H1 (cell line): Measurements from ENCODE around the gene SH2B3. TPM values are rescaled to one million over a fixed set of nuclear protein-coding genes. Genes with fewer than 3 reads are reported as not detected.

Experiments
- CTCF ChIA-PET: fragments of 300-600 bp; sonication (Branson Sonifier 250); formaldehyde crosslinking; loops from one replicate; lab custom pipeline; 2021; ENCODE audit not compliant: partially characterized antibody; lab: Charles Lee
- POLR2A ChIA-PET: fragments of 300-600 bp; sonication (Branson Sonifier 250); formaldehyde crosslinking; loops from one replicate; lab custom pipeline; 2021; ENCODE audit warnings: inconsistent platforms; ENCODE audit not compliant: partially characterized antibody; lab: Charles Lee
- DNase-seq, 2 experiments: peaks; one replicate each; pipeline versions ENCODE4 v3.0.0 to v3.0.0-alpha.2; 2010 to 2022; ENCODE audit warnings: low spot score in 2 of 2, low read depth in 1 of 2, mixed read lengths in 1 of 2
- FAIRE-seq: peaks from 2 replicates; lab custom pipeline; 2011; peaks lifted over from hg19 to GRCh38; lab: Jason Lieb, UNC
- H2AFZ ChIP-seq: 2 replicates; pipeline ENCODE4 v1.8.1; 2012; ENCODE audit warnings: low read length, inconsistent platforms
- H2AK5ac ChIP-seq: 2 replicates; pipeline ENCODE4 v1.6.1; 2013; ENCODE audit warnings: low read depth, low read length
- H2BK120ac ChIP-seq: replicated peaks from 2 replicates; pipeline ENCODE3; 2013; ENCODE audit warnings: low read depth, low read length, inconsistent platforms
- H2BK12ac ChIP-seq: 2 replicates; pipeline ENCODE4 v1.6.1; 2013; ENCODE audit warnings: low read depth, low read length
- H2BK15ac ChIP-seq: 2 replicates; pipeline ENCODE4 v1.6.1; 2013; ENCODE audit warnings: low read length
- H2BK20ac ChIP-seq: 2 replicates; pipeline ENCODE4 v1.6.1; 2013; ENCODE audit warnings: low read length
- H2BK5ac ChIP-seq: 2 replicates; pipeline ENCODE4 v1.6.1; 2013; ENCODE audit warnings: low read depth, low read length
- H3K14ac ChIP-seq: 2 replicates; pipeline ENCODE4 v1.6.1; 2013; ENCODE audit warnings: inconsistent platforms; ENCODE audit not compliant: insufficient read length
- H3K18ac ChIP-seq: 2 replicates; pipeline ENCODE4 v1.6.1; 2013; ENCODE audit warnings: low read length; ENCODE audit errors: extremely low read depth
- H3K23ac ChIP-seq: 2 replicates; pipeline ENCODE4 v1.6.1; 2013; ENCODE audit warnings: inconsistent platforms; ENCODE audit not compliant: insufficient read length
- H3K23me2 ChIP-seq: 2 replicates; pipeline ENCODE4 v1.6.1; 2013; ENCODE audit warnings: low read depth, low read length
- H3K27ac ChIP-seq: 2 replicates; pipeline ENCODE4 v1.6.1; 2011; ENCODE audit warnings: low read depth, low read length, inconsistent platforms
- H3K27me3 ChIP-seq, 4 experiments: replicated peaks in 1 of 4; 1 replicate in 1 of 4; 2 replicates in 3 of 4; pipeline versions ENCODE4 v1.6.1 to v1.8.1; 2011 to 2013; ENCODE audit warnings: low read length in 3 of 4, mild to moderate bottlenecking in 3 of 4, inconsistent platforms in 2 of 4, mixed read lengths in 2 of 4, moderate library complexity in 1 of 4; ENCODE audit not compliant: control insufficient read depth in 3 of 4, insufficient read depth in 3 of 4; ENCODE audit errors: extremely low read depth in 1 of 4
- H3K36me3 ChIP-seq, 4 experiments: 2 replicates each; pipeline versions ENCODE4 v1.6.1 to v1.8.1; 2011 to 2013; ENCODE audit warnings: mild to moderate bottlenecking in 4 of 4, low read length in 3 of 4, moderate library complexity in 2 of 4, control low read depth in 1 of 4, inconsistent platforms in 1 of 4; ENCODE audit not compliant: insufficient read depth in 4 of 4, control insufficient read depth in 2 of 4
- H3K4ac ChIP-seq: replicated peaks from 2 replicates; pipeline ENCODE3; 2013; ENCODE audit warnings: low read length, low read depth, mixed read lengths, inconsistent platforms; ENCODE audit not compliant: insufficient read length
- H3K4me1 ChIP-seq, 4 experiments: replicated peaks in 1 of 4; 1 replicate in 1 of 4; 2 replicates in 3 of 4; pipeline versions ENCODE4 v1.6.1 to v1.8.1; 2011 to 2013; ENCODE audit warnings: low read length in 3 of 4, inconsistent platforms in 2 of 4, mixed read lengths in 1 of 4; ENCODE audit not compliant: insufficient read depth in 4 of 4, control insufficient read depth in 3 of 4
- H3K4me2 ChIP-seq, 2 experiments: 2 replicates each; pipeline versions ENCODE4 v1.6.1 to v1.8.1; 2011 to 2013; ENCODE audit warnings: low read depth in 2 of 2, low read length in 2 of 2, control low read depth in 1 of 2, inconsistent platforms in 1 of 2, mild to moderate bottlenecking in 1 of 2; ENCODE audit not compliant: insufficient read depth in 1 of 2
- H3K4me3 ChIP-seq, 4 experiments: fragments of 200-600, 300-600 bp in 1 of 4; sonication (generic), shearing (Covaris generic), sonication (Bioruptor Twin) in 1 of 4; 2 replicates each; pipeline versions ENCODE4 v1.5.1 to v1.8.1; 2011 to 2016; ENCODE audit warnings: low read length in 4 of 4, low read depth in 3 of 4, control low read depth in 2 of 4, inconsistent platforms in 2 of 4, mild to moderate bottlenecking in 2 of 4, mixed read lengths in 1 of 4, moderate library complexity in 1 of 4; ENCODE audit not compliant: insufficient read depth in 2 of 4; ENCODE audit errors: extremely low read depth in 1 of 4
- H3K56ac ChIP-seq: replicated peaks from 2 replicates; pipeline ENCODE3; 2013; ENCODE audit warnings: low read depth, mild to moderate bottlenecking, mixed read lengths, low read length, inconsistent platforms; ENCODE audit not compliant: insufficient read length
- H3K79me1 ChIP-seq: 2 replicates; pipeline ENCODE4 v1.6.1; 2013; ENCODE audit warnings: low read depth, low read length, control low read depth
- H3K79me2 ChIP-seq, 2 experiments: 2 replicates each; pipeline versions ENCODE4 v1.6.1 to v1.8.1; 2012 to 2013; ENCODE audit warnings: low read length in 2 of 2, mild to moderate bottlenecking in 2 of 2, inconsistent platforms in 1 of 2; ENCODE audit not compliant: insufficient read depth in 2 of 2, control insufficient read depth in 1 of 2
- H3K9ac ChIP-seq, 4 experiments: replicated peaks in 1 of 4; 1 replicate in 1 of 4; 2 replicates in 3 of 4; pipeline versions ENCODE4 v1.6.1 to v1.8.1; 2011 to 2013; ENCODE audit warnings: low read depth in 3 of 4, low read length in 3 of 4, control low read depth in 2 of 4, mild to moderate bottlenecking in 2 of 4, moderate library complexity in 2 of 4, inconsistent platforms in 1 of 4; ENCODE audit errors: extremely low read depth in 1 of 4
- H3K9me3 ChIP-seq, 2 experiments: 2 replicates each; pipeline versions ENCODE4 v1.6.1 to v1.8.1; 2012 to 2013; ENCODE audit warnings: mild to moderate bottlenecking in 2 of 2, moderate library complexity in 2 of 2, control low read depth in 1 of 2, inconsistent platforms in 1 of 2, low read depth in 1 of 2, low read length in 1 of 2, mixed read lengths in 1 of 2; ENCODE audit not compliant: insufficient read depth in 2 of 2
- H4K20me1 ChIP-seq, 2 experiments: replicated peaks in 1 of 2; 2 replicates each; pipeline versions ENCODE3 to v1.8.1; 2011 to 2013; ENCODE audit warnings: inconsistent platforms in 2 of 2, low read length in 2 of 2, mild to moderate bottlenecking in 1 of 2; ENCODE audit not compliant: insufficient read depth in 2 of 2, control insufficient read depth in 1 of 2
- H4K5ac ChIP-seq: 2 replicates; pipeline ENCODE4 v1.6.1; 2013; ENCODE audit warnings: low read length, low read depth, mixed read lengths, inconsistent platforms; ENCODE audit not compliant: insufficient read length
- H4K8ac ChIP-seq: 2 replicates; pipeline ENCODE4 v1.8.0; 2013; ENCODE audit warnings: mild to moderate bottlenecking, moderate library complexity, low read length, inconsistent platforms; ENCODE audit not compliant: insufficient read depth; ENCODE audit errors: extremely low read depth
- H4K91ac ChIP-seq: replicated peaks from 2 replicates; pipeline ENCODE3; 2013; ENCODE audit warnings: low read length, mixed read lengths, inconsistent platforms; ENCODE audit not compliant: insufficient read length
- CREB1 ChIP-seq: IDR thresholded peaks from 2 replicates; pipeline ENCODE4 v1.6.1; 2012; ENCODE audit warnings: inconsistent platforms
- SUZ12 ChIP-seq: fragments of 200-600 bp; sonication (generic); IDR thresholded peaks from 2 replicates; pipeline ENCODE4 v1.6.1; 2012; ENCODE audit warnings: mild to moderate bottlenecking, inconsistent platforms, low read length, moderate library complexity, mixed read lengths
- WGBS, 2 experiments: shearing (Covaris generic) in 1 of 2; methylation state at CpG; one replicate each; pipeline versions ENCODE4 v1.1.6 to v1.1.7; 2013 to 2015; ENCODE audit warnings: low lambda C conversion rate in 2 of 2, mixed read lengths in 2 of 2, inconsistent platforms in 1 of 2, low coverage in 1 of 2, missing lambda C conversion rate in 1 of 2; ENCODE audit not compliant: insufficient replicate concordance in 2 of 2, insufficient coverage in 1 of 2, insufficient read length in 1 of 2; ENCODE audit errors: extremely low coverage in 1 of 2, missing lambda C conversion rate in 1 of 2; 5-methylcytosine and 5-hydroxymethylcytosine counted together
- polyA plus RNA-seq, 7 experiments: library from polyadenylated mRNA; depleted of rRNA in 3 of 7; stranded (reverse) in 5 of 7; unstranded in 2 of 7; fragments of >200 nt in 5 of 7; fragments of 200-250 nt in 2 of 7; gene quantifications; 1 replicate in 5 of 7; 2 replicates in 1 of 7; 4 replicates in 1 of 7; pipeline versions ENCODE4 v1.2.1 to v1.2.3, GENCODE V29; 2011 to 2013; ENCODE audit warnings: missing spikeins in 2 of 7, mixed read lengths in 2 of 7
- total RNA-seq: library from RNA; stranded (reverse); fragmentation: NEBNext Ultra II Directional; extraction: Animal tissue kit (Norgen Biotek cat#: 25700); gene quantifications from 2 replicates; pipeline ENCODE4 v1.2.1, GENCODE V29; 2021

SH2B3 gene
- total and polyA plus RNA-seq, 2 of the 8 experiments (the other 6 are each of a cell fraction or from before 2014, with no cell fraction given) = 20.8 to 34.1 TPM

- H3K27ac ChIP-seq = peak overlapping the region; percentile 32; the same call in 1 of the 2 replicates
- peak overlapping the region; percentile 10 to 28; a peak in 3 of 4 replicates for H3K4me2 ChIP-seq
- TF ChIP-seq SUZ12 (no peak), CREB1 (peak; percentile 70; the same call in 1 of the 2 replicates)
- TF ChIP-seq, all 59 proteins: peak for 1
- 0 out of 2 replicates have a peak overlapping the region, but pooled peaks have one; percentile 7 for H2AK5ac ChIP-seq
- H2AFZ ChIP-seq = no peak overlapping the region
- H3K56ac ChIP-seq = no peak overlapping the region
- H3K4ac ChIP-seq = no peak overlapping the region
- no peak overlapping the region for H3K9ac ChIP-seq
- H3K18ac ChIP-seq = peak overlapping the region; percentile 32; the same call in 1 of the 2 replicates
- no peaks in the 10 kb centered on the region for H3K23me2 ChIP-seq
- H3K14ac ChIP-seq = no peak overlapping the region
- peaks cover 4 to 49% (median 35%) of the 10 kb centered on the region in 4 experiments for H3K4me1 ChIP-seq
- H4K91ac ChIP-seq = no peak overlapping the region
- H3K4me3 ChIP-seq = no peak overlapping the region
- H3K9me3 ChIP-seq = no peaks in the 10 kb centered on the region
- no peak overlapping the region for H2BK15ac ChIP-seq
- H3K27me3 ChIP-seq = no peaks in the 10 kb centered on the region
- no peak overlapping the region for H4K5ac ChIP-seq
- peaks cover 23 to 27% of the 10 kb centered on the region in 2 experiments for H4K20me1 ChIP-seq
- CTCF ChIA-PET = interaction anchor here (0.7 to 31.7 kb wide), 8 partner anchors 10 to 44 kb away, joined by 3 to 838 read pairs (median 5); partner anchors contain the start of gene SH2B3
- no peak overlapping the region for H2BK120ac ChIP-seq
- no peak overlapping the region for H4K8ac ChIP-seq
- 81% methylated on average over 18 of the region's 18 CpGs; no CpG with 5 or more reads in 1 of the 2 experiments for WGBS, 2 experiments
- DNase-seq (no peak), FAIRE-seq (no peak)
- H3K79me2 ChIP-seq = peaks cover 3 to 82% of the 10 kb centered on the region in 2 experiments; a peak in 3 of 4 replicates
- H2BK12ac ChIP-seq = peak overlapping the region; percentile 92; the same call in 1 of the 2 replicates
- H3K36me3 ChIP-seq = no peaks in the 10 kb centered on the region
- H3K23ac ChIP-seq = no peak overlapping the region
- peak overlapping the region; percentile 63 for H2BK5ac ChIP-seq
- POLR2A ChIA-PET = interaction anchor here (1.0 to 3.2 kb wide), 7 partner anchors 10 to 30 kb away, joined by 3 to 26 read pairs (median 6); no protein-coding TSS in a partner anchor
- no peak overlapping the region for H2BK20ac ChIP-seq
- peaks cover 12% of the 10 kb centered on the region for H3K79me1 ChIP-seq
Measured at GRCh38 chr12:111434680-111435338, 29.1 kb downstream of the SH2B3 start.
